HG03460 (cell line): Measurements from ENCODE around the gene TAF11L7.
"Not testable (repeated sequence)": the region's sequence is repeated elsewhere in the genome, so short reads cannot be mapped to it uniquely, and the experiment has no call there.

Experiments used
- ATAC-seq: cut with Tn5 transposase; IDR thresholded peaks from one replicate; pipeline ENCODE4 v1.9.1; 2021; ENCODE audit not compliant: unreplicated experiment

TAF11L7 gene

GRCh38 chr5:17585658-17586057 lies at the start of gene TAF11L7:
TAF11L7 (minus strand) TSS chr5:17585758.
- not testable (repeated sequence) for ATAC-seq

- ATAC-seq, result no peak
Measured at GRCh38 chr5:17634160-17634559, 48.6 kb upstream of the TAF11L7 start, which contains the start of gene TAF11L14. TAF11L14 (plus strand) TSS chr5:17634460.

- not testable (repeated sequence) for ATAC-seq
Measured at GRCh38 chr5:17631788-17632187, 46.2 kb upstream of the TAF11L7 start, which contains the start of gene TAF11L13. TAF11L13 (plus strand) TSS chr5:17632088.

- ATAC-seq, result no peak
Measured at GRCh38 chr5:17625686-17626085, 40.1 kb upstream of the TAF11L7 start.

- ATAC-seq, result no peak
Measured at GRCh38 chr5:17620627-17621026, 35.1 kb upstream of the TAF11L7 start.

GRCh38 chr5:17619354-17619753 lies 33.8 kb upstream of the TAF11L7 start:
- ATAC-seq, result no peak

GRCh38 chr5:17614872-17615605 lies 29.5 kb upstream of the TAF11L7 start:
- no peak for ATAC-seq

GRCh38 chr5:17610092-17610491 lies 24.5 kb upstream of the TAF11L7 start, which contains the start of gene TAF11L12:
TAF11L12 (plus strand) TSS chr5:17610392.
- not testable (repeated sequence) for ATAC-seq

GRCh38 chr5:17607461-17607860 lies 21.9 kb upstream of the TAF11L7 start:
- ATAC-seq, result not testable (repeated sequence)

- ATAC-seq, result no peak
Measured at GRCh38 chr5:17604951-17605350, 19.4 kb upstream of the TAF11L7 start.

- ATAC-seq, result not testable (repeated sequence)
Measured at GRCh38 chr5:17603880-17604279, 18.3 kb upstream of the TAF11L7 start, which contains the start of gene TAF11L11. TAF11L11 (plus strand) TSS chr5:17604183.

GRCh38 chr5:17597728-17598127 lies 12.2 kb upstream of the TAF11L7 start, which contains the start of gene TAF11L10:
TAF11L10 (minus strand) TSS chr5:17597828.
- not testable (repeated sequence) for ATAC-seq

- not testable (repeated sequence) for ATAC-seq
Measured at GRCh38 chr5:17594255-17594654, 8.7 kb upstream of the TAF11L7 start, which contains the start of gene TAF11L9. TAF11L9 (minus strand) TSS chr5:17594394.

GRCh38 chr5:17590860-17591259 lies 5.3 kb upstream of the TAF11L7 start, which contains the start of gene TAF11L8:
TAF11L8 (minus strand) TSS chr5:17590960.
- not testable (repeated sequence) for ATAC-seq
